Activated CD4-positive, CD25-positive, alpha-beta regulatory T cell treated with anti-CD3 and anti-CD28 coated beads, Interleukin-2, amount 50 U/mL, for 16 hours (primary cell): ENCODE results near the gene HK1.

Source experiments
- DNase-seq: peaks from one replicate; pipeline ENCODE4 v3.0.0-alpha.2; 2020; ENCODE audit warnings: low read depth, low spot score

The HK1 gene

GRCh38 chr10:69345890-69346474, 67.7 kb downstream of the HK1 start:
- DNase-seq, result no peak

- DNase-seq, result no peak
Measured at GRCh38 chr10:69346776-69347175, 68.5 kb downstream of the HK1 start.

- no peak for DNase-seq
Measured at GRCh38 chr10:69348816-69349541, 70.7 kb downstream of the HK1 start.

- DNase-seq, result no peak
Measured at GRCh38 chr10:69349542-69349888, 71.2 kb downstream of the HK1 start.

GRCh38 chr10:69351589-69351988, 73.3 kb downstream of the HK1 start:
- no peak for DNase-seq

- DNase-seq, result no peak
Measured at GRCh38 chr10:69352569-69353264, 74.4 kb downstream of the HK1 start.

- no peak for DNase-seq
Measured at GRCh38 chr10:69353977-69354635, 75.8 kb downstream of the HK1 start.

GRCh38 chr10:69356187-69356586, 77.9 kb downstream of the HK1 start:
- no peak for DNase-seq

- DNase-seq, result no peak
Measured at GRCh38 chr10:69358148-69358795, 80.0 kb downstream of the HK1 start.

- no peak for DNase-seq
Measured at GRCh38 chr10:69359148-69359547, 80.9 kb downstream of the HK1 start.

GRCh38 chr10:69359594-69359993, 81.3 kb downstream of the HK1 start:
- no peak for DNase-seq

- no peak for DNase-seq
Measured at GRCh38 chr10:69360485-69361302, 82.4 kb downstream of the HK1 start.

- DNase-seq, result no peak
Measured at GRCh38 chr10:69361303-69361614, 83.0 kb downstream of the HK1 start.

GRCh38 chr10:69362471-69362954, 84.2 kb downstream of the HK1 start:
- no peak for DNase-seq

GRCh38 chr10:69363666-69364065, 85.4 kb downstream of the HK1 start:
- no peak for DNase-seq

- DNase-seq, result no peak
Measured at GRCh38 chr10:69364232-69364940, 86.1 kb downstream of the HK1 start.

GRCh38 chr10:69366738-69367137, 88.4 kb downstream of the HK1 start:
- no peak for DNase-seq

GRCh38 chr10:69367469-69367868, 89.2 kb downstream of the HK1 start:
- DNase-seq, result no peak

GRCh38 chr10:69372126-69372980, 94.1 kb downstream of the HK1 start:
- no peak for DNase-seq

- DNase-seq, result no peak
Measured at GRCh38 chr10:69374242-69374641, 95.9 kb downstream of the HK1 start.
